HG02840 (cell line): ENCODE measurements around the gene DIP2C.

Experiments
- ATAC-seq: cut with Tn5 transposase; IDR thresholded peaks from one replicate; pipeline ENCODE4 v1.9.1; 2021; ENCODE audit warnings: mild to moderate bottlenecking, moderate library complexity, moderate number of reproducible peaks; ENCODE audit not compliant: unreplicated experiment, low FRiP score

Gene DIP2C

GRCh38 chr10:510415-510881 is 179.0 kb downstream of the DIP2C start:
- ATAC-seq: no peak

DNA sequence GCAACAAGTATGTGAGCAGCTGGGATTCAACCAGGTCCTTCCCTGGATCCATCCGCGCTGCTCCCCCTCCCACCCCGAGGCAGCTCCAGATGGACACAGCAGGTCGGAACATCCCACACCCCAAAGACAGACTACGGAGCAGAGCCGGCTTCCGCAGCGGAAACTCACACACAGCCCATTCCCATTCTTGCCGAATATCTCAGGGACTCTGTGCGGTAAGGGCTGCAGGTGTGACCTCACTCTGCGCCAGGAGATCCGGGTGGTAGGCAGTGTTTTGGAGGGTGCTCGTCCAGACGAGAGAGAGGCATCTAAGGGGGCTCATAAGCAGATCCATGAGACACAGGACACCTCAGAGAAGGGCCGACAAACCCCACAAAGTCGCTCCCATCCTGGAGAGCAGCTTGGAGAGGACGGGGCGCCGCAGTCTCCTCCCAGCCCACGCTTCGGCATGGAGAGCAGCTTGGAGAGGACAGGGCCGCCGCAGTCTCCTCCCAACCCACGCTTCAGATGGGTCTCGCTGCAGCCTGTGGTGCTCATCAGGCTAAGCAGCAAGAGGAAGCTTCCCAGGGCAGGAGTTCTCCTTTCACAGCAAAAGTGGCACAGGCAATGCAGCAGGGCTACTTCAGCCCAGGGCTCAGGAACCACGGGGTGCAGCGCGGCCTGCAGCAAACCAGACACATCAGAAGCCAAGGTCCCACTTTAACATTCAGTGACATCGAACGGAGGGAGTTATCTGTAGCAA is 179.9 kb downstream of the DIP2C start:
- ATAC-seq: no peak

- ATAC-seq: no peak
These were observed 180.7 kb downstream of the DIP2C start for GRCh38 chr10:508726-509125.

- ATAC-seq: no peak
These were observed 181.5 kb downstream of the DIP2C start for GRCh38 chr10:507908-508444.

- ATAC-seq: no peak
These were observed 182.1 kb downstream of the DIP2C start for GRCh38 chr10:507355-507699.

DNA sequence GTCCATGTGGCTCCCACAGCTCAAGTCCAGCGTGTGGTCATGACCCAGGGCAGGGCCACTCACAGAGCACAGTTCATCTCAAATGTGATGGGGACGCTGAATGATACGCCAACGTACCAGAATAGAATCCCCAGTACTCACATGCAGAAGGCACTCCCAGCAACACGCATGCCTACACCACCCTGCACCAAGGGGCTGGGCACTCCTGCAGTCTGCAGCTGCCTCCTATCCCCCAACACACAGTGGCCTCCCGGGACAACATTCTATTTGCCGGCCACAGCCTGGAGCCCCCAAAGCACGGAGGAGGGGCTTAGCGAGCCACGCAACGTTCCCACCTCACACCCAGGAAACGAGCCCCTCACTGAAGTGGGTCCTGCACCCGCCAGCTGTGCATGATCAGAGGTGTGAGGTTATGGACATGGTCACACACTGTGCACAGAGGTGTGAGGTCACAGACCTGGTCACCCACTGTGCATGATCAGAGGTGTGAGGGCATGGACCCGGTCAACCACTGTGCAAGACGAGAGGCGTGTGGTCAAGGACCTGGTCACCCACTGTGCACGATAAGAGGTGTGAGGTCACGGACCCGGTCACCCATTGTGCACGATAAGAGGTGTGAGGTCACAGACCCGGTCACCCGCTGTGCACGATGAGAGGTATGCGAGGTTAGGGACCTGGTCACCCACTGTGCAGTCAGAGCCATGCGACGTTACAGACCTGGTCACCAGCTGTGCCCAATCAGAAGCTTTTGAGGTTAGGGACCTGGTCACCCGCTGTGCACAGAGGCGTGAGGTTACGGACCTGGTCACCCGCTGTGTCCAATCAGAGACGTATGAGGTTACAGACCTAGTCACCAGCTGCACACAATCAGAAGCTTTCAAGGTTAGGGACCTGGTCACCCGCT is 182.8 kb downstream of the DIP2C start:
- no peak for ATAC-seq

GRCh38 chr10:505419-505818 is 184.0 kb downstream of the DIP2C start:
- ATAC-seq: no peak

GRCh38 chr10:504806-505205 is 184.7 kb downstream of the DIP2C start:
- no peak for ATAC-seq

DNA sequence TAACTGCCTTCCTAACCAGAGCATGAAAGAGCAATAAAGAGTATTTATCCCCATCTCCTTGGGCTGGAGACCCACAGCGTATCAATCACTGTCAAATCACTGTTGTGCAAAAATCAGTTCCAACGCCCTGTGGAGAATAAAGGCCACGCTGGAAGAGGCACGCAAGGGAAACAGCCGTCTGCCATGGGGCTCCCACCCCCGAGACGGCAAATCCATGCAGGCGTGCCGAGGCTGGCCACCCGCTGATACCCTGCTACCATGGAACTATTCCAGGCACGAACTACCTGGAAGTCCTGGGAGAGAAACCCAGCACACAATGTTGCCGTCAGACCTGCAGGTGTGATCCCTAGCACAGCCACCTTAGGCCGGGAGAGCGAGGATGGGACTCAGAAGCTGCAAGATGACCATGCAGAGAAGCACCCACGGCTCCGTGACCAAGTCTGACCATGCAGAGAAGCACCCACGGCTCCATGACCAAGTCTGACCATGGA is 185.3 kb downstream of the DIP2C start:
- no peak for ATAC-seq

GRCh38 chr10:501596-501995 is 187.9 kb downstream of the DIP2C start:
- no peak for ATAC-seq

GRCh38 chr10:500876-501275 is 188.6 kb downstream of the DIP2C start:
- ATAC-seq: no peak

GRCh38 chr10:499991-500390 is 189.5 kb downstream of the DIP2C start:
- ATAC-seq: no peak

DNA sequence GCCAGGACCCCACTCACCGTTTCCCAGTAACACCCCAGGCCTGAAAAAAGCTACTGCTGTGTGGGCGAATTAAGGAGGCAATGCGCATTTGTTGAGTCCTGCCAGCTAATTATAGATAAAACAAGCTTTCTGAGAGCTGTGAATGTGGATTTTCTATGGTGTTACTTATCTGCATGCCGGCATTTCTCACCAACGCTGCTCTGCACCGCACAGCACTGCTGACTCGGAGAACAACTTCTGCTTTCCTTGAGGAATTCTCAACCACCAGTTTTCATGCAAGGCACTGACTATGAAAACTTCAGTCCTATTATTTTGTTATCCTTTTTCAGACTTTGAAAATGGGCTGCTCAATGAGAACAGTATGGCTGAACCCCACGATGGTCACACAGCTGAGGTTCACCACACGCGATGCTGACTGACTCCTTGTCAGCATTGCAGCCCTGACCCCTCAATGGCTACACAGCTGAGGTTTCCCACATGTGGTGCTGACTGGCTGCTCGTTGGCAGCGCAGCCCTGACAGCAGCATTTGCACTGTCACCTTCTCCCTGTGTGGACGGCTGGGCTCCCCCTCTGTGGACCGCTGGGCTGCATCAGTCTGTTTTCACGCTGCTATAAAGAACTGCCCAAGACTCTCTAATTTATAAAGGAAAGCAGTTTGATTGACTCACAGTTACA is 190.6 kb downstream of the DIP2C start:
- no peak for ATAC-seq

GRCh38 chr10:497898-498451 is 191.5 kb downstream of the DIP2C start:
- ATAC-seq: no peak

GRCh38 chr10:497289-497688 is 192.2 kb downstream of the DIP2C start:
- no peak for ATAC-seq

DNA sequence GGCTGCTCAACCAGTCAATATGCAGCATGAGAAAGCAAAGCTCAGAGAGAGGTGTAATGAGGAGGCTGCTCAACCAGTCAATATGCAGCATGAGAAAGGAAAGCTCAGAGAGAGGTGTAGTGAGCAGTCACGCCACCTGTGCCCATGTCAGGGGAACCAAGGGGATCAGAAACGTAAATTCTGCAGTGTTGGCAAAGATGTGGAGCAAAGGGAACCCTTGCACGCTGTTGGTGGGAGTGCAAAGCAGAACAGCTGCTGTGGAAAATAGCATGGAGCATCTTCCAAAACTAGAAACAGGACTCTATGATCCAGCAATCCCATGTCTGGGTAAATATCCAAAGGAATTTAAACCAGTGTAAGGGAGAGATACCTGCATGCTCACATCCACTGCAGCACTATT is 194.9 kb downstream of the DIP2C start:
- ATAC-seq: no peak

- no peak for ATAC-seq
These were observed 195.3 kb downstream of the DIP2C start for GRCh38 chr10:494149-494542.

- ATAC-seq: no peak
These were observed 195.9 kb downstream of the DIP2C start for GRCh38 chr10:493391-494148.

- no peak for ATAC-seq
These were observed 196.6 kb downstream of the DIP2C start for GRCh38 chr10:492836-493235.
